Stimulated activated CD4-positive, alpha-beta T cell treated with anti-CD3 and anti-CD28 coated beads, Interleukin-1b, Interleukin-23, amount 100 ng/mL, for 1 hour (primary cell): ENCODE measurements around the gene TP53I11.

Source experiments
- DNase-seq, 2 donors: peaks; one replicate each; pipeline ENCODE4 v3.0.0-alpha.2; 2020; ENCODE audit warnings: low read depth in 2 of 2

Gene TP53I11

DNA sequence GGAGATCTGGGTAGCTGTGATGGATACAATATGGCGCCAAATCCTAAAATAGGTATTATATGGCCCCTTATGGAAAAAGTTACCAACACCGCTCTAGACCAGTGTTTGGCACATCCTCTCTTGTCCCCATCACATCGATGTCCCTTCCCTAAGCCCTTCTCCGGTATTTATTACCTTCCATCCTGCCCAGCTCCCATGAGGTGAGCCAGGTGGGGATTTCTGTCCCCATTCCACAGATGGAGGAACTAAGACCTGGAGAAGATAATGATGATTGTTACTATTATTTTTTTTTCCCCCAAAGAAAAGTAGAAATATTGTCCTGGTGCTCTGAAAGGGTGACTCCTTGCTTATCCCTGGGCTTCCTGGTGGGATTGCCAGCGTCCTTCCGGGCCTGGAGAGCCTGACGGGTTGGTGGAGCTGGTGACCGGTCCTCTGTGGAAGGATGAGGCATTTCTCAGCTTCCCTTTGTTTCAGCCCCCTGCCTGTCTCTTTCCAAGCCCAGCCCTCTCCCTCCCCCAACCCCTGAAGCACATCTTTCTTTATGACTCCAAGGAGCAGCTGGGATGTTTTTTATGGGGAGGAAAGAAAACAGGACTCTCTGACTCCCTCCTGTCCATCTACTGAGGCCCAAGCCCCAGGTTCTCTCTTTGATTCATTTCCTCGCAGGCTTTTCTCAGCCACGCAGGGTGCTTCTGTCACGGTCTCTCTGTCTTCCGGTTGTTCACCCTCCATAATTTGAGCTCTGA, 65.4 kb downstream of the TP53I11 start:
- DNase-seq: no peak

GRCh38 chr11:44884056-44884455, 66.6 kb downstream of the TP53I11 start:
- no peak for DNase-seq

GRCh38 chr11:44883277-44883676, 67.4 kb downstream of the TP53I11 start:
- DNase-seq: no peak
